HFFc6 (cell line): ENCODE results near the gene TMC1. TPM values are rescaled to one million over a fixed set of nuclear protein-coding genes. Genes with fewer than 3 reads are reported as not detected.

Experiments
- DNase-seq: peaks from one replicate; pipeline ENCODE4 v3.0.0-alpha.2; 2018
- H3K27ac Mint-ChIP-seq: 2 replicates; pipeline ENCODE4 v1.8.0; 2020; ENCODE audit warnings: mild to moderate bottlenecking, mixed read lengths
- H3K27me3 Mint-ChIP-seq: 2 replicates; pipeline ENCODE4 v1.8.0; 2021; ENCODE audit warnings: mild to moderate bottlenecking, moderate library complexity, mixed read lengths; ENCODE audit not compliant: insufficient read depth
- H3K36me3 Mint-ChIP-seq: 2 replicates; pipeline ENCODE4 v1.8.0; 2021; ENCODE audit warnings: low read depth, mixed read lengths
- H3K4me1 Mint-ChIP-seq: 2 replicates; pipeline ENCODE4 v1.8.0; 2020; ENCODE audit warnings: low read depth, mixed read lengths
- H3K4me3 Mint-ChIP-seq: 2 replicates; pipeline ENCODE4 v1.8.0; 2020; ENCODE audit warnings: mild to moderate bottlenecking, moderate library complexity, mixed read lengths
- H3K9me3 Mint-ChIP-seq: 2 replicates; pipeline ENCODE4 v1.8.0; 2020; ENCODE audit warnings: mild to moderate bottlenecking, mixed read lengths
- total RNA-seq, 6 experiments: library from RNA; stranded (reverse); fragmentation: NEBNext Ultra II Directional; extraction: Animal tissue kit (Norgen Biotek cat#: 25700); gene quantifications; 2 replicates in 1 of 6; 3 replicates in 5 of 6; pipeline ENCODE4 v1.2.3, GENCODE V29; 2021
- TF ChIP-seq, protein P1 (sequence below): fragments of 200-600 bp; sonication (generic); IDR thresholded peaks from 2 replicates; pipeline ENCODE4 v1.5.0; 2021; ENCODE audit warnings: antibody characterized with exemption, mild to moderate bottlenecking

TMC1 gene
- total RNA-seq, 6 experiments from 2014 or later = 0.09 to 1.1 (median 0.65) TPM

DNA sequence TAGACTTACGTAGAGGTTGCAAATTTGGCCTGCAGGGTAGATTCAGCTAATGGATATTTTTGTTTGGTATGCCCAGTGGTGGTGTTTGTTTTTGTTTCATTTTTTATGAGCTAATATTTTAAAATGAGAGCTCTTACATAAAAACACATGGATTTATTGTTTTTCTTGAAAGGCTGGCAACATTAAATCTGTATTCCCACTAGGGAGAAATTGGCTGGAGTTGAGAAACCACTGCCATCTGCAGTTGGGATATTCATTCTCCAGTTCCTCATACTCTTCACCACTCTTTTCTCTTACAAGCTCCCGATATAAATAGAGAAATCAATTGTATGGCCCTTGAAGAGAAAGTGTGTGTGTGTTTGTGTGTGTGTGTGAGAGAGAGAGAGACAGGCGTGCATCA is 288.2 kb downstream of the TMC1 start:
- TF ChIP-seq, protein P1, sequence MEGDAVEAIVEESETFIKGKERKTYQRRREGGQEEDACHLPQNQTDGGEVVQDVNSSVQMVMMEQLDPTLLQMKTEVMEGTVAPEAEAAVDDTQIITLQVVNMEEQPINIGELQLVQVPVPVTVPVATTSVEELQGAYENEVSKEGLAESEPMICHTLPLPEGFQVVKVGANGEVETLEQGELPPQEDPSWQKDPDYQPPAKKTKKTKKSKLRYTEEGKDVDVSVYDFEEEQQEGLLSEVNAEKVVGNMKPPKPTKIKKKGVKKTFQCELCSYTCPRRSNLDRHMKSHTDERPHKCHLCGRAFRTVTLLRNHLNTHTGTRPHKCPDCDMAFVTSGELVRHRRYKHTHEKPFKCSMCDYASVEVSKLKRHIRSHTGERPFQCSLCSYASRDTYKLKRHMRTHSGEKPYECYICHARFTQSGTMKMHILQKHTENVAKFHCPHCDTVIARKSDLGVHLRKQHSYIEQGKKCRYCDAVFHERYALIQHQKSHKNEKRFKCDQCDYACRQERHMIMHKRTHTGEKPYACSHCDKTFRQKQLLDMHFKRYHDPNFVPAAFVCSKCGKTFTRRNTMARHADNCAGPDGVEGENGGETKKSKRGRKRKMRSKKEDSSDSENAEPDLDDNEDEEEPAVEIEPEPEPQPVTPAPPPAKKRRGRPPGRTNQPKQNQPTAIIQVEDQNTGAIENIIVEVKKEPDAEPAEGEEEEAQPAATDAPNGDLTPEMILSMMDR = no peak
- H3K36me3 Mint-ChIP-seq = no peaks in the 10 kb centered on the region
- DNase-seq = no peak

DNA sequence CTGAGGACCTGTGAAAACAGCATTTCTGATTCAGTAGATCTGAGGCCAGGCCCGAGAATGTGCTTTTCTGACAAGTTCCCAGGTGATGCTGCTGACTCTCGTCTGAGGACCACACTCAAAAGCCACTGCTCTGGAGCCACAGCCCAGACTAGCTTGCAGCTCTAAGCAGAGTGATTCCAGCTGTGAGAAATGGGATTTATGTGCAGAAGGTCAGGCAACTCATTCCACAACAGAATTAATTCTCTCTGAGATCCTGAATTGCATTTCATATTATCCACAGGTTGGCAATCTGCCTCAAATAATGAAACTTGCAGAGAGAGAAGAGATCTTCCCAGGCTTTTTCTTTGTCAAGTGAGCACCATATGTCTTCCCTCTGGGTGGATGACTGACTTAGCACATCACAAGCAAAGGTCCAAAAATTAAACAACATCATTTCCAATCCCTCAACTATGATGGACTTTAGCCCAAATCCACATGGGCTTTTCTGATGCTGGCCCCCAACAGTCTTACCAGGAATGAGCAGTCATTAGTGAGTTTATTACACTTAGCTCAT is 291.2 kb downstream of the TMC1 start:
- Mint-ChIP-seq H3K27ac (no peak overlapping the region), H3K36me3 (no peaks in the 10 kb centered on the region), H3K27me3 (peaks cover 10% of the 10 kb centered on the region), H3K4me1 (peaks cover 9% of the 10 kb centered on the region), H3K9me3 (no peaks in the 10 kb centered on the region), H3K4me3 (no peak overlapping the region)
- TF ChIP-seq, protein P1 = no peak
- no peak for DNase-seq

More for the DNA sequence above, 288.2 kb downstream of the TMC1 start:
- H3K4me3 Mint-ChIP-seq = no peak overlapping the region
- H3K27ac Mint-ChIP-seq = no peak overlapping the region
- peaks cover 9% of the 10 kb centered on the region for H3K27me3 Mint-ChIP-seq
- no peaks in the 10 kb centered on the region for H3K9me3 Mint-ChIP-seq
- peaks cover 9% of the 10 kb centered on the region for H3K4me1 Mint-ChIP-seq

DNA sequence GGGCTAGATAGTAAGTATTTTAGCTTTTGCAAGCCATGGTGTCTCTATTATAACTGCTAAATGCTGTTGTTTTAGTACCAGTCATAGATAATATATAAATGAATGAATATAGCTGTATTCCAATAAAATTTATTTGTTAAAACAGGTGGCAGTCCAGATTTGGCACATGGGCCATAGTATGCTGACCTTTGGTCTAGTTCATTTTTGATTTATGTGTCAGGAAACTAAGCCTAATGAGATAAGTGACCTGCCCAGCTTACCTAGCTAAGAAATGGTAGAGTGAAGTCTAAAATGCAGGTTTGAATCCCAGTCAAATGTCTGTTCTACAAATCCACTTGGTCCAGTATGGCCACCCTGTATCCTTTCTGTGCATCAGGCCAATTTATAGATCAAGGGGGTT is 292.1 kb downstream of the TMC1 start:
- TF ChIP-seq, protein P1 = no peak
- peaks cover 1% of the 10 kb centered on the region; the same call in 1 of the 2 replicates for H3K4me1 Mint-ChIP-seq
- no peak overlapping the region for H3K27ac Mint-ChIP-seq
- no peaks in the 10 kb centered on the region for H3K36me3 Mint-ChIP-seq
- DNase-seq = no peak
- H3K4me3 Mint-ChIP-seq = no peak overlapping the region
- no peaks in the 10 kb centered on the region for H3K9me3 Mint-ChIP-seq
- H3K27me3 Mint-ChIP-seq = peaks cover 9% of the 10 kb centered on the region

- no peaks in the 10 kb centered on the region for H3K9me3 Mint-ChIP-seq
- TF ChIP-seq, protein P1 = no peak
- DNase-seq = no peak
- no peak overlapping the region for H3K27ac Mint-ChIP-seq
- no peaks in the 10 kb centered on the region for H3K4me1 Mint-ChIP-seq
- H3K36me3 Mint-ChIP-seq = no peaks in the 10 kb centered on the region
- no peak overlapping the region for H3K4me3 Mint-ChIP-seq
- H3K27me3 Mint-ChIP-seq = peaks cover 9% of the 10 kb centered on the region
Observed at GRCh38 chr9:72814083-72814597, 292.7 kb downstream of the TMC1 start.

DNA sequence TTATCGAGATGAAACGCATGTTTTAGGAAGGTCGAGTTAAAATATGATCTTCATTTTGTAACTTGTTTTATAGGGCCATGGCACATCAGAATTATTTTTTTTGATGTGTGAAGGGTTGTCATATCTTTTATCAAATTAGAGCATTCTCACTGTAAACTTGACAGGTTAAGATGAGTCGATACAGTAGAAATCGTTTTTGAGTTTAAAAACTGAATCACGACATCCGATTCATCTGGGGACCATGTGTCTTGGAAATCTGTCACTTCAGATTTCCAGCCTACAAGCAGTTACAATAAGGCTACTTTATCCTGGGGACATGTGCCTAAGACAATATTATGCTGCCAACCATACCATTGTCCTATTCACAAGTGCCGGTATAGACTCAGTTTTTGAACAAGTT is 295.3 kb downstream of the TMC1 start:
- Mint-ChIP-seq H3K27ac (no peak overlapping the region), H3K9me3 (no peaks in the 10 kb centered on the region), H3K4me3 (no peak overlapping the region), H3K4me1 (no peaks in the 10 kb centered on the region), H3K27me3 (peaks cover 15% of the 10 kb centered on the region), H3K36me3 (no peaks in the 10 kb centered on the region)
- TF ChIP-seq, protein P1 = no peak
- no peak for DNase-seq
